Thymus (tissue), 11 donors: Measurements from ENCODE around the gene ADIPOR2. TPM values are rescaled to one million over a fixed set of nuclear protein-coding genes. Genes with fewer than 3 reads are reported as not detected.
"Not testable (repeated sequence)": the region's sequence is repeated elsewhere in the genome, so short reads cannot be mapped to it uniquely, and the experiment has no call there.

ENCODE experiments used
- DNase-seq, 9 donors: peaks; one replicate each; pipeline ENCODE4 v3.0.0-alpha.2; 2013; ENCODE audit warnings: low spot score in 9 of 9, low read depth in 6 of 9, missing footprints in 1 of 9
- H3K27ac ChIP-seq, 2 donors: one replicate each; pipeline ENCODE4 v1.5.1; 2013; ENCODE audit warnings: control low read depth in 1 of 2, low read depth in 1 of 2, low read length in 1 of 2, mild to moderate bottlenecking in 1 of 2, moderate library complexity in 1 of 2
- H3K27me3 ChIP-seq, 2 donors: one replicate each; pipeline ENCODE4 v1.5.1; 2013; ENCODE audit warnings: low read length in 1 of 2; ENCODE audit not compliant: control insufficient read depth in 2 of 2, insufficient read depth in 1 of 2
- H3K36me3 ChIP-seq, 2 donors: one replicate each; pipeline ENCODE4 v1.5.1; 2013; ENCODE audit warnings: low read length in 1 of 2, mild to moderate bottlenecking in 1 of 2, moderate library complexity in 1 of 2; ENCODE audit not compliant: control insufficient read depth in 2 of 2, insufficient read depth in 2 of 2
- H3K4me1 ChIP-seq, 2 donors: one replicate each; pipeline ENCODE4 v1.5.1; 2013; ENCODE audit warnings: low read length in 2 of 2; ENCODE audit not compliant: control insufficient read depth in 2 of 2, insufficient read depth in 2 of 2
- H3K4me3 ChIP-seq, 2 donors: one replicate each; pipeline ENCODE4 v1.5.1; 2013; ENCODE audit warnings: low read length in 2 of 2, control low read depth in 1 of 2, mild to moderate bottlenecking in 1 of 2
- H3K9me3 ChIP-seq, 2 donors: one replicate each; pipeline ENCODE4 v1.5.1; 2013; ENCODE audit warnings: low read length in 1 of 2, mild to moderate bottlenecking in 1 of 2; ENCODE audit not compliant: control insufficient read depth in 2 of 2, insufficient read depth in 1 of 2
- WGBS: extraction: QIAGEN DNeasy Blood & Tissue Kit; methylation state at CpG from one replicate; pipeline ENCODE4 v1.1.7; 2013; 5-methylcytosine and 5-hydroxymethylcytosine counted together
- polyA plus RNA-seq: library from polyadenylated mRNA; stranded (reverse); fragments of 200-250 nt; gene quantifications from one replicate; pipeline ENCODE4 v1.2.3, GENCODE V29; 2013
- total RNA-seq: library from RNA; stranded (reverse); fragments of 120-200 nt; gene quantifications from one replicate; pipeline ENCODE4 v1.2.4, GENCODE V29; 2013
- donor health status: healthy.

The ADIPOR2 gene
- total and polyA plus RNA-seq, 2 donors = 17.6 to 25.6 TPM

DNA sequence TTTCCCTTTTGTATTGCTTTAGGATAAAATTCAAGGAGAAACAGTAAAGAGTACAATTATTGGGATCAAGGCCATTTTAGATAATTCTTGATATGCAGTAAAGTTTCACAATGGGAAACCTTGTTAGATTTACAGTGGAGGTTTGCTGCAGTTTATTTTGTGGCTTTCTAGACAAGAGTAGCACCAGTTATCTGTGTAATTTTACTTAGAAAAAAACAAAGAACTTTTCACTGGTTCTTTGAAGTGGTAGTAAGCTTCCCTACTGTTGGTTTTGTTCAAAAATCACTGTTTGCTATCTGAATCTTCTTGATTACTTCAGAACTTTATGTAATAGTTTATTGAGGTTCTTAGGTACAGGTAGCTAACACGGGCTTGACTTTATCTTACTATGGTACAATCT, 42.0 kb downstream of the ADIPOR2 start:
- peak in 4 of 9 donors; percentile 8 to 53 (median 19) for DNase-seq
- no peak overlapping the region for H3K27ac ChIP-seq
- no peaks in the 10 kb centered on the region for H3K27me3 ChIP-seq
- H3K4me3 ChIP-seq = no peak overlapping the region
- H3K4me1 ChIP-seq = no peaks in the 10 kb centered on the region
- no peaks in the 10 kb centered on the region for H3K9me3 ChIP-seq
- WGBS = 12% methylated on average over 1 of the region's 1 CpG
- no peaks in the 10 kb centered on the region for H3K36me3 ChIP-seq

DNA sequence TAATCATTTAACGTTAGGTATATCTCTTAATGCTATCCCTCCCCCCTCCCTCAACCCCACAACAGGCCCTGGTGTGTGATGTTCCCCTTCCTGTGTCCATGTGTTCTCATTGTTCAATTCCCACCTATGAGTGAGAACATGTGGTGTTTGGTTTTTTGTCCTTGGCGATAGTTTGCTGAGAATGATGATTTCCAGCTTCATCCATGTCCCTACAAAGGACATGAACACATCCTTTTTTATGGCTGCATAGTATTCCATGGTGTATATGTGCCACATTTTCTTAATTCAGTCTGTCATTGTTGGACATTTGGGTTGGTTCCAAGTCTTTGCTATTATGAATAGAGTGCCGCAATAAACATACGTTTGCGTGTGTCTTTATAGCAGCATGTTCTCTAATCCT, 42.8 kb downstream of the ADIPOR2 start:
- H3K27me3 ChIP-seq, DNase-seq, H3K36me3 ChIP-seq, H3K4me3 ChIP-seq, H3K4me1 ChIP-seq, H3K9me3 ChIP-seq, H3K27ac ChIP-seq: not testable (repeated sequence)
- WGBS = 99% methylated on average over 5 of the region's 5 CpGs

DNA sequence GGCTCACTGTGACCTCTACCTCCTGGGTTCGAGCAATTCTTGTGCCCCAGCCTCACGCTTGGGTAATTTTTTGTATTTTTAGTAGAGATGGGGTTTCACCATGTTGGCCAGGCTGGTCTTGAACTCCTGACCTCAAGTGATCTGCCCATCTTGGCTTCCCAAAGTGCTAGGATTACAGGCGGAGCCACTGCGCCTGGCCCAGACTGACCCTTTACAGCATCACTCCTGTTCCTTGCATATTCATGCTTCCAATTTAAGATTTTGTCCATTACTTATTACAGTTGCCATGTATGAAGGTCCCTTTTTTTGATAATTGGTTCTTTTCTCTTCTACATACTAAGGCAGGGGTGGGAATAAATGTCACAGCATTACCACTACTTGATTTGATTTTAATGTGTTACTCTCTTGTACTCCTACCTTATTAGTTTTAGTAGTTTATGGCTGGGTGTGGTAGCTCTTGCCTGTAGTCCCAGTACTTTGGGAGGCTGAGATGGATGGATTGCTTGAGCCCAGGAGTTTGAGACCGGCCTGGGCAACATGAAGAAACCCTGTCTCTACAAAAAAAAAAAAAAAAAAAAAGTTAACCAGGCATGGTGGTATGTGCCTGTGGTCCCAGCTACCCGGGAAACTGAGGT, 46.9 kb downstream of the ADIPOR2 start:
- WGBS = 97% methylated on average over 6 of the region's 6 CpGs
- no peaks in the 10 kb centered on the region for H3K36me3 ChIP-seq
- no peak overlapping the region for H3K4me3 ChIP-seq
- no peak overlapping the region for H3K27ac ChIP-seq
- H3K4me1 ChIP-seq = peaks cover 10 to 15% of the 10 kb centered on the region in 2 donors
- DNase-seq = no peak
- H3K27me3 ChIP-seq = no peaks in the 10 kb centered on the region
- H3K9me3 ChIP-seq = no peaks in the 10 kb centered on the region

DNA sequence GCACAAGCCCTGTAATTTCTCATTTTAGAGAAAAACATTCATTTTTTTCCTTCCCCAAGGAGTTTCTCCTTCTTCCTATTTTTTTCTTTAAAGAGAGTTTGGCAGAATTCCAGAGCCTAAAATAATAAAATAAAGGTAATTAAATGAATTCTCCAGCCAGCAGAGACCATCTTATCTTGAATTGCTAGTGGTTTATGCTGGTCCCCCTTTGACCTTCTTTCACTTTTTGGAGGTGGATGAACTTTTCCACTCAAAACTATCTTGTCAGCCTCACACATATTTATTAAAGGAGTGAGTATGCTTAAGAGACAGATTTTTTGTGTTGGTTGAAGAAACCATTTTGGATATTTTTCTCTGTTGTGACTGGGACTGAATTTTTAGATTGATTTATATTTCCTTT, 47.6 kb downstream of the ADIPOR2 start:
- Histone ChIP-seq H3K9me3 (no peaks in the 10 kb centered on the region), H3K4me1 (peaks cover 10 to 15% of the 10 kb centered on the region in 2 donors), H3K27ac (no peak overlapping the region), H3K36me3 (no peaks in the 10 kb centered on the region), H3K4me3 (no peak overlapping the region), H3K27me3 (no peaks in the 10 kb centered on the region)
- DNase-seq = no peak

DNA sequence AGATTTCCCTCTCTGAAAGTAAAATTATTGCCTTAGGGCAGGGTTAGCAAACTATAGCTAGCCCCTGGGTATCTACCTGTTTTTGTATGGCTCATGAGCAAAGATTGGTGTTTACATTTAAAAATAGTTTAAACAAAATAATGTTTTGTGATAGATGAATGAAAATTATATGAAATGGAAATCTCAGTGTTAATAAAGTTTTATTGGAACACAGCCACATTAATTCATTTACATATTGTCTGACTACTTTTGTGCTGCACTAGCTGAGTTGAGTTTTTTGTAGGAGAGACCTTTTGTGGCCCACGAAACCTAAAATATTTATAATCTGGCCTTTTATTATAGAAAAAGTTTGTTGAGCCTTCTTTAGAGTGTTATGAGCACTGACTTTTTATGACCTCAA, 48.5 kb downstream of the ADIPOR2 start:
- no peaks in the 10 kb centered on the region for H3K27me3 ChIP-seq
- H3K4me1 ChIP-seq = peaks cover 10 to 15% of the 10 kb centered on the region in 2 donors
- H3K9me3 ChIP-seq = peaks cover 0 to 5% of the 10 kb centered on the region in 2 donors
- no peaks in the 10 kb centered on the region for H3K36me3 ChIP-seq
- 98% methylated on average over 1 of the region's 1 CpG for WGBS
- no peak for DNase-seq
- no peak overlapping the region for H3K27ac ChIP-seq
- no peak overlapping the region for H3K4me3 ChIP-seq

DNA sequence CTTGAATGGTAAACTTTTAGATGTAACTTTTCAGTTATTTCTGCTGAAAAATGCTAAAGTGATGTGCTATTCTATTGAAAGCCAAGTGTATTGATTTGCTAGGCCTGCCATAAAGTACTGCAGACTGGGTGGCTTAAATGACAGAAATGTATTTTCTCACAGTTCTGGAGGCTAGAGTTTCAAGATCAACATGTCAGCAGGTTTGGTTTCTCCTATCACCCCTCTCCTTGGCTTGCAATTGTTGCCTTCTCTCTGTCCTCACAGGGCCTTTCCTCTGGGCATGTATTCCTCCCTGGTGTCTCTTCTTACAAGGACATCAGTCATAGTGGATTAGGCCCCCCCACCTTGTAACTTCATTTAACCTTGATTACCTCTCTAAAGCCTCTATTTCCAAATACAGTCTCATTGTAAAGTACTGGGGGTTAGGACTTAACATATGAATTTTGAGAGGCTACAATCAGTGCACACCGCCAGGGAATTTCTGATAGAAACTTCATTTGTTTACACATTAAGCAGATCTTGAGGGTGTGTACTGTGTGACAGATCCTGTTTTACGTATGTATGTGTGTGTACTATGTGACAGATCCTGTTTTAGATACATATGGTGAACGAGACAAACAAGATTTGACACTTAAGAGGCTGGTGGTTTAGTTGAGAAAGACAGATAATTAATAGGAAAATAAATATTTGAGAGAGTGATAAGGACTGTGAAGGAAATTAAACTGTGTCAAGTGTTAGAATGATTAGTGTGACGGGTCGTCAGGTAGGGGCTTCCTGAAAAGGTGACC, 49.5 kb downstream of the ADIPOR2 start:
- H3K9me3 ChIP-seq = peaks cover 0 to 5% of the 10 kb centered on the region in 2 donors
- no peak for DNase-seq
- H3K27ac ChIP-seq = no peak overlapping the region
- H3K4me1 ChIP-seq = peaks cover 10 to 15% of the 10 kb centered on the region in 2 donors
- no peaks in the 10 kb centered on the region for H3K27me3 ChIP-seq
- no peaks in the 10 kb centered on the region for H3K36me3 ChIP-seq
- 94% methylated on average over 5 of the region's 5 CpGs for WGBS
- no peak overlapping the region for H3K4me3 ChIP-seq

DNA sequence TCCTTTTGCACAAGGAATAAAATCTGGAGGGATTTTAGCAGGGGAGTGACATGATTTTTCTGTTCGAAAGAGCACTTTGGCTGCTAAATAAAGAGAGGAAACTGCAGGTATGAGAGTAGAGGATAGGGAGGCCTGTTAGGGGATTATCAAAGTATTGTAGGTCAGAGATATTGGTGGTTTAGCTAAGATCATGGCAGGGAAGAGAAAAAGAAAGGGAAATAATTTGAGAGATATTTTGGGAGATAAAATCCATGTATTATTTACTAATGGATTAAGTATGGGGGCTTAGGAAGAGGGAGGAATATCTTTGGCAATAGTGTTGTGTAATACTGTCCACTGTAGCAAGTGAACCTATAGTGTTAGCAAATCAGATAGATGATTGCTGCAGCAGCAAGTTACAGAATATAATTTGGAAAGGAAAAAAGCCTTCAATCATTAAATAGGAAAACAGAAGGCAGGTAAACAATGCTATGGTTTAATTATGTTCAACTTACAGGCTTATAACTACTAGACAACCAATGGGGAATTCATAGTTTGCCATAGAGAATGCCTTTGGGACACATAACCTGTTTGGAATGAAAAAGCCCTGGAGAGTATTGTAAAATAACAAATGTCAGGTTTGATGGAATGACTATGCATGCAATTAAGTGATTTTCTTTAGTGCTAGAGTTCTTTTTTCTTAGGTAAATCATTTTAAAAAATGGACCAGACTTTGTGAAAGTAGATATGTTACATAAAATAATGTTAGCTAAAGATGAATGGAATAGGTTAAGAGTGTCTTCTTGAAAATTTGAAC, 50.5 kb downstream of the ADIPOR2 start:
- H3K4me3 ChIP-seq = no peak overlapping the region
- H3K4me1 ChIP-seq = peaks cover 10 to 15% of the 10 kb centered on the region in 2 donors
- H3K9me3 ChIP-seq = peaks cover 0 to 8% of the 10 kb centered on the region in 2 donors
- H3K36me3 ChIP-seq = no peaks in the 10 kb centered on the region
- H3K27me3 ChIP-seq = no peaks in the 10 kb centered on the region
- WGBS = 0% methylated on average over 1 of the region's 1 CpG
- DNase-seq = no peak
- no peak overlapping the region for H3K27ac ChIP-seq

DNA sequence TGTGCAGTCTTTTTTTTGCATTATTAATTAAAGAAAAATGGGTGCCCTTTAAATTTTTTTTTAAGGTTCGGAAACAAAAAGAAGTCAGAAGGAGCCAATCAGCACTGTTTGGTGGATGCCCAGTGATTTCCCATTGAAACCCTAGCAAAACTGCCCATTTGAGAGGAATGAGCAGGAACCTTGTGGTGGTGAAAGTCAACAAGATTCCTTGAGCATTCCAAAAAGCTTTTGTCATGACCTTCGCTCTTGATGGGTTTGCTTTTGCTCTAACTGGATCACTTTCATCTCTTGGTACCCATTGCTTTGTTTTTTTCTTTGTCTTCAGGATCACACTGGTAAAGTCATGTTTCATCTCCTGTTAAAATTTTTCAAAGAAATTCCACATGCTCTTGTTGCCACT, 54.1 kb downstream of the ADIPOR2 start:
- Histone ChIP-seq H3K27ac (no peak overlapping the region), H3K4me3 (no peak overlapping the region), H3K36me3 (peaks cover 4 to 5% of the 10 kb centered on the region in 2 donors), H3K4me1 (peaks cover 10 to 15% of the 10 kb centered on the region in 2 donors), H3K9me3 (peaks cover 0 to 10% of the 10 kb centered on the region in 2 donors), H3K27me3 (no peaks in the 10 kb centered on the region)
- no peak for DNase-seq
- 98% methylated on average over 2 of the region's 2 CpGs for WGBS

DNA sequence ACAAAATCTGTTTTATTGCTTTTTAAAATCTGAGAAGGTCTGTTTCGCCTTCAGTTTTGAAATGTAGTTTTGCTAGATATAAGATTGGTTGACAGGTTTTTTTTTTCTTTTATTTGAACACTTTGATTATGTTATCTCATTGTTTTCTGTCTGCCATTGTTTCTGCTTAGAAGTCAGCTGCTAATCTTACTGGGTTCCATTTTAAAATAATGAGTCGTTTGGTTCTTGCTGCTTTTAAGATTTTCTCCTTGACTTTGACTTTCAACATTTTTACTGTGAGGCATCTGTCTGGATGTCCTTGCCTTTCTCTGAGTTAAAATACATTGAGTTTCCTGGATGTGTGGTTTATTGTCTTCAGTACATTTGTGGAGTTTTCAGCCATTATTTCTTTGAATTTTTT, 56.7 kb downstream of the ADIPOR2 start:
- Histone ChIP-seq H3K4me3 (no peak overlapping the region), H3K27me3 (no peaks in the 10 kb centered on the region), H3K4me1 (no peaks in the 10 kb centered on the region), H3K27ac (no peak overlapping the region), H3K36me3 (peaks cover 4 to 5% of the 10 kb centered on the region in 2 donors), H3K9me3 (peaks cover 0 to 10% of the 10 kb centered on the region in 2 donors)
- DNase-seq = no peak
- 99% methylated on average over 2 of the region's 2 CpGs for WGBS
